Right atrium auricular region (tissue), 2 donors: ENCODE measurements around the gene PRR16. TPM values are rescaled to one million over a fixed set of nuclear protein-coding genes. Genes with fewer than 3 reads are reported as not detected.

Experiments used
- DNase-seq: peaks from one replicate; pipeline ENCODE4 v3.0.0-alpha.2; 2019; ENCODE audit warnings: low spot score
- H3K27ac ChIP-seq, 2 donors: fragments of 200-600 bp; sonication (generic); 1 replicate in 1 of 2; 2 replicates in 1 of 2; pipeline ENCODE4 v1.5.1; 2016 to 2019
- H3K27me3 ChIP-seq, 2 donors: fragments of 200-600 bp; sonication (generic); one replicate each; pipeline versions ENCODE4 v1.5.1 to v1.6.0; 2017 to 2019
- H3K36me3 ChIP-seq: fragments of 200-600 bp; sonication (generic); one replicate; pipeline ENCODE4 v1.5.1; 2016
- H3K4me1 ChIP-seq, 2 donors: fragments of 200-600 bp; sonication (generic); one replicate each; pipeline versions ENCODE4 v1.5.1 to v1.6.0; 2017 to 2019
- H3K4me3 ChIP-seq, 2 donors: fragments of 200-600 bp; sonication (generic); 1 replicate in 1 of 2; 2 replicates in 1 of 2; pipeline ENCODE4 v1.5.1; 2017 to 2019; ENCODE audit warnings: mild to moderate bottlenecking in 1 of 2, moderate library complexity in 1 of 2
- H3K9me3 ChIP-seq, 2 donors: fragments of 200-600 bp; sonication (generic); one replicate each; pipeline ENCODE4 v1.5.1; 2019
- CTCF ChIP-seq, 2 donors: fragments of 200-600 bp; sonication (generic); IDR thresholded peaks; one replicate each; pipeline ENCODE4 v1.5.1; 2019; ENCODE audit warnings: antibody characterized with exemption in 2 of 2
- total RNA-seq, 2 donors: library from RNA; depleted of rRNA; stranded (reverse); fragments of >200 nt; gene quantifications; one replicate each; pipeline ENCODE4 v1.1.0, GENCODE V29; 2016

The PRR16 gene
- total RNA-seq, 2 donors from 2014 or later, result 1.7 to 6.3 TPM

GRCh38 chr5:120472911-120473310, 8.8 kb downstream of the PRR16 start:
- Histone ChIP-seq H3K27ac (no peak overlapping the region), H3K4me1 (peaks cover 0 to 2% of the 10 kb centered on the region in 2 donors), H3K27me3 (no peaks in the 10 kb centered on the region), H3K9me3 (no peaks in the 10 kb centered on the region), H3K4me3 (no peak overlapping the region), H3K36me3 (no peaks in the 10 kb centered on the region)
- no peak for DNase-seq
- TF ChIP-seq CTCF (IDR thresholded peaks at IDR 0.05), result no peak

GRCh38 chr5:120473332-120473731, 9.2 kb downstream of the PRR16 start:
- DNase-seq, result no peak

GRCh38 chr5:120476063-120476462, 12.0 kb downstream of the PRR16 start:
- no peak overlapping the region for H3K27ac ChIP-seq
- no peak for TF ChIP-seq CTCF (IDR thresholded peaks at IDR 0.05)
- H3K27me3 ChIP-seq, result no peaks in the 10 kb centered on the region

More at GRCh38 chr5:120473332-120473731, 9.2 kb downstream of the PRR16 start:
- H3K4me1 ChIP-seq, result no peaks in the 10 kb centered on the region
- TF ChIP-seq CTCF (IDR thresholded peaks at IDR 0.05), result no peak
- H3K9me3 ChIP-seq, result no peaks in the 10 kb centered on the region
- no peak overlapping the region for H3K27ac ChIP-seq
- no peak overlapping the region for H3K4me3 ChIP-seq
- H3K36me3 ChIP-seq, result no peaks in the 10 kb centered on the region
- no peaks in the 10 kb centered on the region for H3K27me3 ChIP-seq

DNA sequence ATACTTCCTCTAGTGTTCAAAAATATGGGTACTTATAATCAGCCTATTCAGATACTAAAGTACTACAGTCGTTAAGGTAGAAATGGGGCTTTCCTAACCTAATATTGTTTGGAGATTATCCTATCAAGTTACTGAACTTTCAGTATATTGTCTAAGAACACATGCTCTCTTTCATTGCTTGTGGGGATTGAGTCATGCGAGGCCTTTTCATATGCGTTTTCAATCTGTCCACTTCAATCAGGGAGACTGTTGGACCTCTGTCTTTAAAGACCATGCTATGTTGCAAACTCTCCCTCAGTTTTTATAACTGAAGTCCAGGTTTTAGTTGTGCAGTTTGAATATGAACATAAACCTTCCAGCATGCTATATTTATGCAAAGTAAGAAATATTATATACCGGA, 15.0 kb downstream of the PRR16 start:
- no peak for TF ChIP-seq CTCF (IDR thresholded peaks at IDR 0.05)
- H3K4me3 ChIP-seq, result no peak overlapping the region
- no peaks in the 10 kb centered on the region for H3K27me3 ChIP-seq
- no peak for DNase-seq
- no peaks in the 10 kb centered on the region for H3K36me3 ChIP-seq
- H3K4me1 ChIP-seq, result no peaks in the 10 kb centered on the region
- no peak overlapping the region for H3K27ac ChIP-seq
- H3K9me3 ChIP-seq, result no peaks in the 10 kb centered on the region

More at GRCh38 chr5:120476063-120476462, 12.0 kb downstream of the PRR16 start:
- Histone ChIP-seq H3K36me3 (no peaks in the 10 kb centered on the region), H3K4me1 (no peaks in the 10 kb centered on the region), H3K4me3 (no peak overlapping the region), H3K9me3 (no peaks in the 10 kb centered on the region)
- DNase-seq, result no peak

GRCh38 chr5:120499876-120500563, 35.9 kb downstream of the PRR16 start:
- H3K27me3 ChIP-seq, result no peaks in the 10 kb centered on the region
- no peaks in the 10 kb centered on the region for H3K4me1 ChIP-seq
- no peak for TF ChIP-seq CTCF (IDR thresholded peaks at IDR 0.05)
- no peak overlapping the region for H3K4me3 ChIP-seq
- no peaks in the 10 kb centered on the region for H3K9me3 ChIP-seq
- DNase-seq, result no peak
- no peak overlapping the region for H3K27ac ChIP-seq
- H3K36me3 ChIP-seq, result no peaks in the 10 kb centered on the region

DNA sequence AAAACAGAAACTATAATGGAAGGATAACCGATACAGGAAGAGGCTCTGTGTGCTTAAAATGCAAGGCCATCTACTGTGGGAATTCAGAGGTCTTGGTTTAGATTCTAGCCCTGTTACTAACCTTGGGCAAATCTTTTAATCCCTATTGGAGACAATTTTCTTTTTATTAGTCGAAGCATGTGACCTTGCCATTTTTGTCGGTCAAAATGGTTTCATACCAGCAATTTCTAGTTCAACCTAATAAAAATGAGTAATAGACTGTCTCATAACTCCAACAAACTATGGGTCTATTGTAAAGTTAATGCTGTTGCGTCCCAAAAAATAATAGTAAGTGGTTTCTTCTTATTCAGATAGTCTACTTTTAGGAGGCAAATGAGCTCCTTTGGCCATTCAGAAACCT, 38.4 kb downstream of the PRR16 start:
- H3K9me3 ChIP-seq, result no peaks in the 10 kb centered on the region
- TF ChIP-seq CTCF (IDR thresholded peaks at IDR 0.05), result no peak
- no peaks in the 10 kb centered on the region for H3K36me3 ChIP-seq
- no peaks in the 10 kb centered on the region for H3K4me1 ChIP-seq
- no peak for DNase-seq
- H3K4me3 ChIP-seq, result no peak overlapping the region
- H3K27me3 ChIP-seq, result no peaks in the 10 kb centered on the region
- no peak overlapping the region for H3K27ac ChIP-seq
